H9 (cell line): ENCODE data around the gene FCGR3A. TPM values are rescaled to one million over a fixed set of nuclear protein-coding genes. Genes with fewer than 3 reads are reported as not detected.
"Not testable (repeated sequence)": the region's sequence is repeated elsewhere in the genome, so short reads cannot be mapped to it uniquely, and the experiment has no call there.

Experiments
- DNase-seq: peaks from one replicate; pipeline ENCODE4 v3.0.0-alpha.2; 2017
- H2AFZ ChIP-seq: one replicate; pipeline ENCODE4 v1.6.1; 2013; ENCODE audit warnings: mild to moderate bottlenecking, low read length, control low read depth, moderate library complexity
- H2AK5ac ChIP-seq: 2 replicates; pipeline ENCODE4 v1.6.1; 2013; ENCODE audit warnings: low read length, control low read depth, mixed read lengths; ENCODE audit not compliant: insufficient read length
- H2BK120ac ChIP-seq: one replicate; pipeline ENCODE4 v1.6.1; 2013; ENCODE audit warnings: low read depth, mild to moderate bottlenecking, low read length, control low read depth, inconsistent platforms; ENCODE audit not compliant: poor library complexity, severe bottlenecking
- H2BK12ac ChIP-seq: 2 replicates; pipeline ENCODE4 v1.6.1; 2013; ENCODE audit warnings: low read length, control low read depth, mixed read lengths, low read depth; ENCODE audit not compliant: insufficient read length
- H2BK15ac ChIP-seq: 2 replicates; pipeline ENCODE4 v1.6.1; 2013; ENCODE audit warnings: low read depth, low read length, control low read depth
- H2BK20ac ChIP-seq: one replicate; pipeline ENCODE4 v1.6.1; 2013; ENCODE audit warnings: low read depth, mild to moderate bottlenecking, low read length, control low read depth, inconsistent platforms; ENCODE audit not compliant: poor library complexity, severe bottlenecking
- H2BK5ac ChIP-seq: 2 replicates; pipeline ENCODE4 v1.6.1; 2013; ENCODE audit warnings: low read length, control low read depth, mixed read lengths; ENCODE audit not compliant: insufficient read length
- H3K14ac ChIP-seq: 2 replicates; pipeline ENCODE4 v1.6.1; 2013; ENCODE audit warnings: low read length, control low read depth; ENCODE audit not compliant: insufficient read depth
- H3K18ac ChIP-seq: 2 replicates; pipeline ENCODE4 v1.6.1; 2013; ENCODE audit warnings: low read depth, mild to moderate bottlenecking, mixed read lengths, low read length, control low read depth; ENCODE audit not compliant: insufficient read length
- H3K23ac ChIP-seq: 2 replicates; pipeline ENCODE4 v1.6.1; 2013; ENCODE audit warnings: low read length, control low read depth, mixed read lengths, low read depth; ENCODE audit not compliant: insufficient read length
- H3K23me2 ChIP-seq: 2 replicates; pipeline ENCODE4 v1.6.1; 2013; ENCODE audit warnings: low read depth, mild to moderate bottlenecking, mixed read lengths, low read length, control low read depth; ENCODE audit not compliant: insufficient read length, poor library complexity, severe bottlenecking
- H3K27ac ChIP-seq: 2 replicates; pipeline ENCODE4 v1.5.1; 2013; ENCODE audit warnings: low read length, control low read depth, mixed read lengths, low read depth; ENCODE audit not compliant: insufficient read length
- H3K27me3 ChIP-seq: 2 replicates; pipeline ENCODE4 v1.6.1; 2013; ENCODE audit warnings: low read length, control low read depth, inconsistent platforms; ENCODE audit not compliant: insufficient read depth
- H3K4ac ChIP-seq: 2 replicates; pipeline ENCODE4 v1.6.1; 2013; ENCODE audit warnings: low read depth, mild to moderate bottlenecking, control low read depth, inconsistent platforms, low read length, moderate library complexity
- H3K4me1 ChIP-seq: 2 replicates; pipeline ENCODE4 v1.6.1; 2013; ENCODE audit warnings: low read length, control low read depth, inconsistent platforms; ENCODE audit not compliant: insufficient read depth
- H3K4me2 ChIP-seq: 2 replicates; pipeline ENCODE4 v1.6.1; 2013; ENCODE audit warnings: low read length, control low read depth, mixed read lengths; ENCODE audit not compliant: insufficient read length, insufficient read depth
- H3K56ac ChIP-seq: 2 replicates; pipeline ENCODE4 v1.6.1; 2013; ENCODE audit warnings: low read depth, mild to moderate bottlenecking, mixed read lengths, low read length, control low read depth; ENCODE audit not compliant: insufficient read length
- H3K79me1 ChIP-seq: 2 replicates; pipeline ENCODE4 v1.6.1; 2013; ENCODE audit warnings: low read depth, mild to moderate bottlenecking, moderate library complexity, low read length, control low read depth, inconsistent platforms; ENCODE audit not compliant: insufficient read depth, poor library complexity, severe bottlenecking
- H3K79me2 ChIP-seq: 2 replicates; pipeline ENCODE4 v1.6.1; 2013; ENCODE audit warnings: low read length, control low read depth, inconsistent platforms; ENCODE audit not compliant: insufficient read depth
- H3K9ac ChIP-seq: 2 replicates; pipeline ENCODE4 v1.6.1; 2013; ENCODE audit warnings: low read length, control low read depth, mixed read lengths; ENCODE audit not compliant: insufficient read length; ENCODE audit errors: extremely low read depth
- H3K9me3 ChIP-seq: one replicate; pipeline ENCODE4 v1.6.1; 2013; ENCODE audit warnings: low read depth, low read length, inconsistent platforms; ENCODE audit not compliant: control insufficient read depth
- H3T11ph ChIP-seq: one replicate; pipeline ENCODE4 v1.6.1; 2013; ENCODE audit warnings: mild to moderate bottlenecking, low read length, control low read depth, inconsistent platforms
- H4K20me1 ChIP-seq: one replicate; pipeline ENCODE4 v1.6.1; 2013; ENCODE audit not compliant: control insufficient read depth, insufficient read length, insufficient read depth
- H4K5ac ChIP-seq: 2 replicates; pipeline ENCODE4 v1.6.1; 2013; ENCODE audit warnings: low read depth, mild to moderate bottlenecking, mixed read lengths, low read length, control low read depth; ENCODE audit not compliant: insufficient read length
- H4K8ac ChIP-seq: replicated peaks from 2 replicates; pipeline ENCODE4 v1.6.1; 2013; ENCODE audit warnings: low read length, control low read depth, mixed read lengths, low read depth; ENCODE audit not compliant: insufficient read length
- H4K91ac ChIP-seq: 2 replicates; pipeline ENCODE4 v1.6.1; 2013; ENCODE audit warnings: low read depth, mild to moderate bottlenecking, moderate library complexity, mixed read lengths, low read length, control low read depth; ENCODE audit not compliant: insufficient read length
- H3K27ac Mint-ChIP-seq, 3 experiments: 2 replicates in 2 of 3; 3 replicates in 1 of 3; pipeline ENCODE4 v1.8.0; 2020 to 2021; ENCODE audit warnings: mixed read lengths in 3 of 3, mild to moderate bottlenecking in 1 of 3, moderate library complexity in 1 of 3
- H3K27me3 Mint-ChIP-seq: 2 replicates; pipeline ENCODE4 v1.8.0; 2021; ENCODE audit warnings: low read depth, mild to moderate bottlenecking, moderate library complexity, mixed read lengths
- H3K36me3 Mint-ChIP-seq, 3 experiments: 2 replicates in 2 of 3; 3 replicates in 1 of 3; pipeline ENCODE4 v1.8.0; 2020 to 2021; ENCODE audit warnings: low read depth in 3 of 3, mixed read lengths in 3 of 3; ENCODE audit not compliant: insufficient read depth in 1 of 3
- H3K4me1 Mint-ChIP-seq, 2 experiments: 2 replicates each; pipeline ENCODE4 v1.8.0; 2020; ENCODE audit warnings: mixed read lengths in 2 of 2
- H3K4me3 Mint-ChIP-seq, 2 experiments: 2 replicates in 1 of 2; 3 replicates in 1 of 2; pipeline ENCODE4 v1.8.0; 2020 to 2021; ENCODE audit warnings: mild to moderate bottlenecking in 2 of 2, mixed read lengths in 2 of 2, moderate library complexity in 1 of 2
- H3K9me3 Mint-ChIP-seq, 2 experiments: 2 replicates in 1 of 2; 3 replicates in 1 of 2; pipeline ENCODE4 v1.8.0; 2020; ENCODE audit warnings: mild to moderate bottlenecking in 2 of 2, mixed read lengths in 2 of 2, moderate library complexity in 1 of 2
- WGBS: extraction: QIAGEN DNeasy Blood & Tissue Kit; methylation state at CpG from one replicate; pipeline ENCODE4 v1.1.7; 2013; ENCODE audit warnings: missing lambda C conversion rate, low lambda C conversion rate, mixed read lengths; ENCODE audit not compliant: insufficient read length; ENCODE audit errors: extremely low coverage; 5-methylcytosine and 5-hydroxymethylcytosine counted together
- total RNA-seq: library from RNA; stranded (reverse); gene quantifications from 2 replicates; pipeline ENCODE4 v1.2.1, GENCODE V29; 2021
- TF ChIP-seq, protein P1 (sequence below): fragments of 200-600 bp; sonication (generic); conservative IDR thresholded peaks from 3 replicates; pipeline ENCODE4 v1.8.0; 2021; ENCODE audit warnings: antibody characterized with exemption, mild to moderate bottlenecking

Gene FCGR3A
- total RNA-seq, 1 experiment from 2014 or later: not detected

DNA sequence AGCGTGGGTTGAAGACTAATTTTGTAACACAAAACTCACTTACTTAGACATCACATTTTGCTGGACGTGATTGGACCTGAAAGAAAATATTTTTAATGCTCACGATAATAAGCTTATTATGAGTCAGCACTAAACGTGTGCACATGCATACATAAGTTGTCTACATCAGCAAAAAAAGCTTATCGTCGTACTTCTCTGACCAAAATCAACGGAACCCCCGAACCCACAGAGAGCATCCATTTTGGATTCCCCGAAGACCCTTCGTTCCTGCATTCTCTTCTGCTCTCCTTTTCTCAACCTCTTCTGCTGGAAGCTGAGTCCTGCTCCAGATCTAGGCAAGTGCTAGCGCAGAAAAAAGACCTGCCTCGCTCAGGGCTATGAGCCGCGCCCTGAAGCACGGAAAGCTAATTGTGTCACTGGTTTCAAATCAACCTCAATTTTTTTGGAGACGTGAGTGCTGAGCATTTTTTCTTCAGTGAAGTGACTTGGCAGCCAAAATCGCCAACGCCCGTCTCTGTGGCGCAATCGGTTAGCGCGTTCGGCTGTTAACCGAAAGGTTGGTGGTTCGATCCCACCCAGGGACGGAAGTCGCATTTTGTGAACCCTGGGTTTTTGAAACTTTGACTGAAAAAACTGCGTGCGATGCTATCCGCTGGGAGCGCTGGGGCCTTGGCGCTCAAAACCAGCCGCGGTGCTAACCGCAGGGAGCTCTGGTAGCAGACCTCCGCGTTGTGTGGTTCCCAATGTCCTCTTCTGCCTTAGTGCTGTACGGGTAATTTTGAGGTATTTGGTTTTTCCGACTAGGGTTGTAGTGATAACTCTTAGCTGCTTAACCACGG, 9.7 kb downstream of the FCGR3A start:
- H3K27ac Mint-ChIP-seq: peak overlapping the region; percentile 82 to 92 (median 88); a peak in 5 of 7 replicates
- H3K79me2 ChIP-seq: not testable (repeated sequence)
- WGBS: no CpG with 5 or more reads among the region's 41 CpGs

DNA sequence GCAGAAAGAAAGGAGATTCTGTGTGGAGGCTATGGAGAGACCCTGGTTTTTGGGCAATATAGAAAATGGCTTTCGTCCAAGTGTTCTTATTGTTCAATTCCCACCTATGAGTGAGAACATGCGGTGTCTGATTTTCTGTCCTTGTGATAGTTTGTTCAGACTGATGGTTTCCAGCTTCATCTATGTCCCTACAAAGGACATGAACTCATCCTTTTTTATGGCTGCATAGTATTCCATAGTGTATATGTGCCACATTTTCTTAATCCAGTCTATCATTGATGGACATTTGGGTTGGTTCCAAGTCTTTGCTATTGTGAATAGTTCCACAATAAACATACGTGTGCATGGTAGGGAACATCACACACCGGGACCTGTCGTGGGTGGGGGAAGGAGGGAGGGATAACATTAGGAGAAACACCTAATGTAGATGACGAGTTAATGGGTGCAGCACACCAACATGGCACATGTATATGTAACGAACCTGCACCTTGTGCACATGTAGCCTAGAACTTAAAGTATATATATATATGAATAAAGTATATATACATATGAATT, 10.6 kb downstream of the FCGR3A start:
- not testable (repeated sequence) for H3K4ac ChIP-seq, H2AK5ac ChIP-seq, H3K9me3 ChIP-seq, H3K27ac Mint-ChIP-seq, H2BK15ac ChIP-seq, H4K91ac ChIP-seq, H2BK12ac ChIP-seq, H3K14ac ChIP-seq, H3K27me3 ChIP-seq, H3K4me1 Mint-ChIP-seq, H3K18ac ChIP-seq, H3K36me3 Mint-ChIP-seq, H3K56ac ChIP-seq, H4K20me1 ChIP-seq, H2BK20ac ChIP-seq, H3K79me1 ChIP-seq, H4K5ac ChIP-seq, H3K9ac ChIP-seq, H3K79me2 ChIP-seq, H3T11ph ChIP-seq, H3K23ac ChIP-seq, DNase-seq, H3K23me2 ChIP-seq, H4K8ac ChIP-seq, H2AFZ ChIP-seq, H3K4me1 ChIP-seq, H3K27ac ChIP-seq, H2BK5ac ChIP-seq, H2BK120ac ChIP-seq
- Mint-ChIP-seq H3K4me3 (peak overlapping the region; percentile 89 to 96), H3K27me3 (peaks cover 29% of the 10 kb centered on the region), H3K9me3 (peaks cover 18 to 20% of the 10 kb centered on the region in 2 experiments)
- H3K4me2 ChIP-seq: peak overlapping the region; percentile 69
- WGBS: no CpG with 5 or more reads among the region's 7 CpGs

More for the DNA sequence above, 9.7 kb downstream of the FCGR3A start:
- H3T11ph ChIP-seq, H3K14ac ChIP-seq, H4K20me1 ChIP-seq, H2BK20ac ChIP-seq, H3K4me1 ChIP-seq, H3K36me3 Mint-ChIP-seq, H3K27ac ChIP-seq, H3K23ac ChIP-seq, H2BK120ac ChIP-seq, H3K4me1 Mint-ChIP-seq, H3K9me3 ChIP-seq, H4K91ac ChIP-seq, H3K27me3 ChIP-seq, H4K5ac ChIP-seq, H2BK15ac ChIP-seq, H3K4ac ChIP-seq, H3K79me1 ChIP-seq, H4K8ac ChIP-seq, H2BK12ac ChIP-seq, H3K56ac ChIP-seq, H3K23me2 ChIP-seq, H2AK5ac ChIP-seq, H2BK5ac ChIP-seq, H3K18ac ChIP-seq: not testable (repeated sequence)
- Mint-ChIP-seq H3K4me3 (peak overlapping the region; percentile 89 to 96), H3K27me3 (peaks cover 29% of the 10 kb centered on the region), H3K9me3 (peaks cover 18 to 20% of the 10 kb centered on the region in 2 experiments)
- H3K4me2 ChIP-seq: peak overlapping the region; percentile 69
- peak; percentile 86 for DNase-seq
- peak overlapping the region; percentile 79 for H2AFZ ChIP-seq
- TF ChIP-seq, protein P1, sequence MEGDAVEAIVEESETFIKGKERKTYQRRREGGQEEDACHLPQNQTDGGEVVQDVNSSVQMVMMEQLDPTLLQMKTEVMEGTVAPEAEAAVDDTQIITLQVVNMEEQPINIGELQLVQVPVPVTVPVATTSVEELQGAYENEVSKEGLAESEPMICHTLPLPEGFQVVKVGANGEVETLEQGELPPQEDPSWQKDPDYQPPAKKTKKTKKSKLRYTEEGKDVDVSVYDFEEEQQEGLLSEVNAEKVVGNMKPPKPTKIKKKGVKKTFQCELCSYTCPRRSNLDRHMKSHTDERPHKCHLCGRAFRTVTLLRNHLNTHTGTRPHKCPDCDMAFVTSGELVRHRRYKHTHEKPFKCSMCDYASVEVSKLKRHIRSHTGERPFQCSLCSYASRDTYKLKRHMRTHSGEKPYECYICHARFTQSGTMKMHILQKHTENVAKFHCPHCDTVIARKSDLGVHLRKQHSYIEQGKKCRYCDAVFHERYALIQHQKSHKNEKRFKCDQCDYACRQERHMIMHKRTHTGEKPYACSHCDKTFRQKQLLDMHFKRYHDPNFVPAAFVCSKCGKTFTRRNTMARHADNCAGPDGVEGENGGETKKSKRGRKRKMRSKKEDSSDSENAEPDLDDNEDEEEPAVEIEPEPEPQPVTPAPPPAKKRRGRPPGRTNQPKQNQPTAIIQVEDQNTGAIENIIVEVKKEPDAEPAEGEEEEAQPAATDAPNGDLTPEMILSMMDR: peak; percentile 27; the same call in 2 of the 3 replicates
- H3K9ac ChIP-seq: peak overlapping the region; percentile 59
